Body of pancreas (tissue), 4 donors: ENCODE results near the gene DSP. TPM values are rescaled to one million over a fixed set of nuclear protein-coding genes. Genes with fewer than 3 reads are reported as not detected.
A peak's percentile ranks its signal among the peaks of the same experiment; 100 is the strongest.

ENCODE experiments used
- ATAC-seq: fragments of 150-250 bp; one replicate; pipeline ENCODE4 v1.9.1; 2016
- DNase-seq, 4 donors: peaks; one replicate each; pipeline ENCODE4 v3.0.0-alpha.2; 2019
- H3K27ac ChIP-seq, 4 donors: fragments of 200-600 bp; sonication (generic); 1 replicate in 3 of 4; 2 replicates in 1 of 4; pipeline versions ENCODE4 v1.5.1 to v1.6.1; 2016 to 2019; ENCODE audit warnings: mild to moderate bottlenecking in 1 of 4, mixed read lengths in 1 of 4, moderate library complexity in 1 of 4
- H3K27me3 ChIP-seq, 2 donors: fragments of 200-600 bp; sonication (generic); one replicate each; pipeline ENCODE4 v1.6.0; 2016; ENCODE audit warnings: mild to moderate bottlenecking in 1 of 2
- H3K36me3 ChIP-seq, 2 donors: fragments of 200-600 bp; sonication (generic); replicated peaks in 1 of 2; 2 replicates each; pipeline ENCODE4 v1.5.1; 2016; ENCODE audit warnings: low read depth in 2 of 2; ENCODE audit not compliant: insufficient read depth in 1 of 2
- H3K4me1 ChIP-seq: fragments of 200-600 bp; sonication (generic); one replicate; pipeline ENCODE4 v1.6.0; 2016
- H3K4me3 ChIP-seq, 2 donors: fragments of 200-600 bp; sonication (generic); 1 replicate in 1 of 2; 2 replicates in 1 of 2; pipeline ENCODE4 v1.5.1; 2016 to 2019
- H3K9me3 ChIP-seq, 3 donors: fragments of 200-600 bp; sonication (generic); 1 replicate in 2 of 3; 2 replicates in 1 of 3; pipeline ENCODE4 v1.5.1; 2016
- POLR2A ChIP-seq, 3 donors: fragments of 450-650 bp; IDR thresholded peaks; one replicate each; pipeline ENCODE4 v1.6.1; 2016; ENCODE audit warnings: antibody characterized with exemption in 3 of 3, mild to moderate bottlenecking in 2 of 3
- WGBS, 2 donors: methylation state at CpG; one replicate each; pipeline ENCODE4 v1.1.5; 2017; 5-methylcytosine and 5-hydroxymethylcytosine counted together
- intact Hi-C: fragments of 100-400 bp; cut with DNase I; formaldehyde crosslinking; loops from one replicate; pipeline ENCODE4 v1.15.1; 2023
- total RNA-seq, 2 donors: library from RNA; depleted of rRNA; stranded (reverse); fragments of >200 nt; gene quantifications; one replicate each; pipeline ENCODE4 v1.1.0, GENCODE V29; 2016
- TF ChIP-seq, protein P1 (sequence below), 7 experiments: fragments of 450-650 bp in 4 of 7; fragments of 200-600 bp in 3 of 7; sonication (generic) in 3 of 7; IDR thresholded peaks; one replicate each; pipeline ENCODE4 v1.5.1; 2016 to 2019; ENCODE audit warnings: antibody characterized with exemption in 7 of 7

The DSP gene
- total RNA-seq, 2 donors from 2014 or later = 85.0 to 127 TPM

GRCh38 chr6:7523922-7524321, 17.5 kb upstream of the DSP start:
- H3K27me3 ChIP-seq = no peaks in the 10 kb centered on the region
- ATAC-seq = no peak
- intact Hi-C loops = no loop called here

GRCh38 chr6:7526755-7527154, 14.7 kb upstream of the DSP start:
- Histone ChIP-seq H3K36me3 (no peaks in the 10 kb centered on the region), H3K4me1 (no peaks in the 10 kb centered on the region), H3K9me3 (no peaks in the 10 kb centered on the region), H3K4me3 (no peak overlapping the region), H3K27me3 (no peaks in the 10 kb centered on the region), H3K27ac (no peak overlapping the region)
- intact Hi-C loops = no loop called here
- DNase-seq (no peak), ATAC-seq (no peak)
- TF ChIP-seq, protein P1, sequence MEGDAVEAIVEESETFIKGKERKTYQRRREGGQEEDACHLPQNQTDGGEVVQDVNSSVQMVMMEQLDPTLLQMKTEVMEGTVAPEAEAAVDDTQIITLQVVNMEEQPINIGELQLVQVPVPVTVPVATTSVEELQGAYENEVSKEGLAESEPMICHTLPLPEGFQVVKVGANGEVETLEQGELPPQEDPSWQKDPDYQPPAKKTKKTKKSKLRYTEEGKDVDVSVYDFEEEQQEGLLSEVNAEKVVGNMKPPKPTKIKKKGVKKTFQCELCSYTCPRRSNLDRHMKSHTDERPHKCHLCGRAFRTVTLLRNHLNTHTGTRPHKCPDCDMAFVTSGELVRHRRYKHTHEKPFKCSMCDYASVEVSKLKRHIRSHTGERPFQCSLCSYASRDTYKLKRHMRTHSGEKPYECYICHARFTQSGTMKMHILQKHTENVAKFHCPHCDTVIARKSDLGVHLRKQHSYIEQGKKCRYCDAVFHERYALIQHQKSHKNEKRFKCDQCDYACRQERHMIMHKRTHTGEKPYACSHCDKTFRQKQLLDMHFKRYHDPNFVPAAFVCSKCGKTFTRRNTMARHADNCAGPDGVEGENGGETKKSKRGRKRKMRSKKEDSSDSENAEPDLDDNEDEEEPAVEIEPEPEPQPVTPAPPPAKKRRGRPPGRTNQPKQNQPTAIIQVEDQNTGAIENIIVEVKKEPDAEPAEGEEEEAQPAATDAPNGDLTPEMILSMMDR (IDR thresholded peaks at IDR 0.05) = no peak
- TF ChIP-seq POLR2A (IDR thresholded peaks at IDR 0.05) = no peak
- WGBS, 2 donors = 60% methylated on average over 11 of the region's 11 CpGs

More at GRCh38 chr6:7523922-7524321, 17.5 kb upstream of the DSP start:
- Histone ChIP-seq H3K27ac (no peak overlapping the region), H3K4me1 (no peaks in the 10 kb centered on the region), H3K36me3 (no peaks in the 10 kb centered on the region), H3K4me3 (no peak overlapping the region), H3K9me3 (no peaks in the 10 kb centered on the region)
- TF ChIP-seq POLR2A (IDR thresholded peaks at IDR 0.05) = no peak
- TF ChIP-seq, protein P1 (IDR thresholded peaks at IDR 0.05) = no peak
- 30 to 35% methylated on average over 2 of the region's 2 CpGs for WGBS, 2 donors
- no peak for DNase-seq

- intact Hi-C loops = no loop called here
- WGBS, 2 donors = 59 to 76% methylated on average over 5 of the region's 5 CpGs
- H3K36me3 ChIP-seq = no peaks in the 10 kb centered on the region
- ATAC-seq = no peak
- H3K4me1 ChIP-seq = peaks cover 8% of the 10 kb centered on the region
- DNase-seq = no peak
- no peak overlapping the region for H3K27ac ChIP-seq
- no peak for TF ChIP-seq POLR2A (IDR thresholded peaks at IDR 0.05)
- TF ChIP-seq, protein P1 (IDR thresholded peaks at IDR 0.05) = no peak
- no peaks in the 10 kb centered on the region for H3K9me3 ChIP-seq
- no peak overlapping the region for H3K4me3 ChIP-seq
- H3K27me3 ChIP-seq = no peaks in the 10 kb centered on the region
Measured at GRCh38 chr6:7528565-7528964, 12.9 kb upstream of the DSP start.

- TF ChIP-seq POLR2A (IDR thresholded peaks at IDR 0.05) = no peak
- TF ChIP-seq, protein P1 (IDR thresholded peaks at IDR 0.05) = no peak
- ATAC-seq = no peak
- Histone ChIP-seq H3K9me3 (no peaks in the 10 kb centered on the region), H3K4me1 (peaks cover 8% of the 10 kb centered on the region), H3K27ac (no peak overlapping the region), H3K27me3 (no peaks in the 10 kb centered on the region), H3K36me3 (no peaks in the 10 kb centered on the region), H3K4me3 (no peak overlapping the region)
- intact Hi-C loops = no loop called here
- WGBS, 2 donors = 65 to 71% methylated on average over 6 of the region's 6 CpGs
- DNase-seq = no peak
Measured at GRCh38 chr6:7529141-7529540, 12.3 kb upstream of the DSP start.

DNA sequence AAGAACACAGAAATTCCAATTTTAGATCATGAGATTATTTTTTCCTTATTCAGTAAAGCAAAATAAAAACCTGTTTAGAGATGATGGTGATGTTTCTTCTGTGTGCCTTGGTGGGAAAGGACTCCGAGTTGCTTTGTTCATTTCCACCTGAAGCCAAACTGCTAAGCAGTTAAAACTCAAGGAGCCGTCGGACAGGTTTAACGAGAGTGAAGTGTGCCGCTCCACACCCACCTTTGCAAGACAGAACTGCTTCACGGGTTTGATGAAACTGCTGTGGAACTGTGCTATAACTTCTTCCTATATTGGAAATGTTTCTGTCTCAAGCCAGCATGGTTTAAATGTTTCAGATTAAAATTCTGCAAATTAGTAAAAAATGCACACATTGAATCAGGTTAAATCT, 9.2 kb upstream of the DSP start:
- intact Hi-C loops = no loop called here
- ATAC-seq (peak; percentile 81), DNase-seq (peak; percentile 56 to 67 (median 63))
- Histone ChIP-seq H3K27ac (no peak overlapping the region), H3K9me3 (no peaks in the 10 kb centered on the region), H3K4me1 (peaks cover 8% of the 10 kb centered on the region), H3K36me3 (no peaks in the 10 kb centered on the region), H3K27me3 (no peaks in the 10 kb centered on the region), H3K4me3 (no peak overlapping the region)
- WGBS, 2 donors = 12 to 14% methylated on average over 6 of the region's 6 CpGs
- TF ChIP-seq POLR2A (IDR thresholded peaks at IDR 0.05) = no peak
- TF ChIP-seq, protein P1 (IDR thresholded peaks at IDR 0.05) = no peak
